ENCODE results near the gene RIPOR2. TPM values are rescaled to one million over a fixed set of nuclear protein-coding genes. Genes with fewer than 3 reads are reported as not detected.

The RIPOR2 gene
- total and polyA plus RNA-seq, 10 of the 15 experiments (the other 5 are each of a cell fraction or from before 2014, with no cell fraction given): 22.2 to 48.2 (median 34.7) TPM

DNA sequence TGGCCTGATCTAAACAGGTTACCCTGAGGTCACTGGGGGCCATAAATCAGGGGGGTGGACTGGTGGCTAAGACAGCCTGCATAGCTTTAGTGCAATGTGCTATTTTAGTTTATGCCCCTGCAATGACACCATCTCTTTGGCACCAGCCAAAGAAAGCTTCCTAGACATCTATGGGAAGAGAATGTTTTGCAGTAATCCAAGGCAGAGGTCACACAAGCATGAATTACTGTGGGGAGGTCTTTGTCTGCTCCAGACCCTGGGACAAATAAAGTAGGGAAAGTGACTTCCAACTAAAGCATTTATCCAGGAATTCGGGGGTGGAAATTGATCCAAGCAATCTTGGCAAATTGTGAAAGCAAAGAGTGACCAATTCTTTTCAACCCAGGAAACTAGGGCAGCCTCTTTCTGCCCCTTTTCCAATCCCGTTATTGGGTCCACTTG lies 5.3 kb downstream of the RIPOR2 start:
- no peak overlapping the region for H3K9ac ChIP-seq (ENCODE audit: control insufficient read depth, insufficient read depth, low read length)
- ChIA-PET SMC1A (ENCODE audit: uncharacterized antibody, unreplicated experiment) (interaction anchor here (1.6 to 14.8 kb wide), 6 partner anchors 11 to 96 kb away, joined by 7 to 201 read pairs (median 16); no protein-coding TSS in a partner anchor), POLR2A (interaction anchor here (1.5 kb wide), 1 partner anchor 21 kb away, joined by 3 read pairs; no protein-coding TSS in a partner anchor), RAD21 (ENCODE audit: unreplicated experiment) (interaction anchor here (1.4 to 10.1 kb wide), 7 partner anchors 7 to 86 kb away, joined by 4 to 123 read pairs (median 17); partner anchors contain the start of gene RIPOR2), CTCF (interaction anchor here (1.1 to 13.0 kb wide), 7 partner anchors 11 to 155 kb away, joined by 3 to 376 read pairs (median 5); no protein-coding TSS in a partner anchor)
- peaks cover 56% of the 10 kb centered on the region for H3K4me1 ChIP-seq (ENCODE audit: control insufficient read depth, insufficient read depth, low read length)
- in situ Hi-C loops (cut with MboI): no loop called here
- no peaks in the 10 kb centered on the region for H3K36me3 ChIP-seq (ENCODE audit: control insufficient read depth in 2 of 2, insufficient read depth in 2 of 2, low read length in 1 of 2)
- peak overlapping the region; percentile 29; the same call in 1 of the 2 replicates for H3K27ac ChIP-seq (ENCODE audit: control insufficient read depth, insufficient read depth)
- FAIRE-seq (no peak), ATAC-seq (no peak), DNase-seq (ENCODE audit: low read depth, low spot score) (no peak)
- 50% methylated on average over 2 of the region's 2 CpGs for WGBS (ENCODE audit: insufficient coverage, insufficient replicate concordance, low lambda C conversion rate, missing lambda C conversion rate)
- H3K9me3 ChIP-seq (replicated peaks; ENCODE audit: control insufficient read depth, insufficient read depth, low read length): no peaks in the 10 kb centered on the region; the same call in 2 of the 3 replicates
- H3K79me2 ChIP-seq (ENCODE audit: control insufficient read depth, insufficient read depth, low read length): peaks cover 69% of the 10 kb centered on the region
- H3K4me3 ChIP-seq: 0 out of 2 replicates have a peak overlapping the region, but pooled peaks have one; percentile 13
- peak overlapping the region; percentile 90 for H3K4me2 ChIP-seq (ENCODE audit: control insufficient read depth, insufficient read depth)
- H2AFZ ChIP-seq (ENCODE audit: control insufficient read depth, low read depth, low read length): no peak overlapping the region
- intact Hi-C loops (cut with micrococcal nuclease; ENCODE audit: unreplicated experiment): loop anchor here (5.0 to 10.0 kb wide), 4 partner anchors 153 to 1094 kb away; a partner anchor contains a TSS
- no peaks in the 10 kb centered on the region for H4K20me1 ChIP-seq (ENCODE audit: control insufficient read depth, insufficient read depth)
- H3K27me3 ChIP-seq (replicated peaks in 1 of 2; ENCODE audit: control insufficient read depth in 2 of 2, insufficient read depth in 2 of 2, low read length in 1 of 2): no peaks in the 10 kb centered on the region
- TF ChIP-seq ZNF24 (IDR thresholded peaks at IDR 0.05): no peak
- TF ChIP-seq RB1 (IDR thresholded peaks at IDR 0.05; ENCODE audit: borderline replicate concordance): no peak
- TF ChIP-seq IRF4 (IDR thresholded peaks at IDR 0.05; ENCODE audit: low read depth, low read length): no peak
- TF ChIP-seq GABPA (IDR thresholded peaks at IDR 0.05; ENCODE audit: low read depth): no peak
- TF ChIP-seq, protein P1, sequence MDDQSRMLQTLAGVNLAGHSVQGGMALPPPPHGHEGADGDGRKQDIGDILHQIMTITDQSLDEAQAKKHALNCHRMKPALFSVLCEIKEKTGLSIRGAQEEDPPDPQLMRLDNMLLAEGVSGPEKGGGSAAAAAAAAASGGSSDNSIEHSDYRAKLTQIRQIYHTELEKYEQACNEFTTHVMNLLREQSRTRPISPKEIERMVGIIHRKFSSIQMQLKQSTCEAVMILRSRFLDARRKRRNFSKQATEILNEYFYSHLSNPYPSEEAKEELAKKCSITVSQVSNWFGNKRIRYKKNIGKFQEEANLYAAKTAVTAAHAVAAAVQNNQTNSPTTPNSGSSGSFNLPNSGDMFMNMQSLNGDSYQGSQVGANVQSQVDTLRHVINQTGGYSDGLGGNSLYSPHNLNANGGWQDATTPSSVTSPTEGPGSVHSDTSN (IDR thresholded peaks at IDR 0.05; ENCODE audit: insufficient replicate concordance, low read depth, low read length): no peak
- no peak for TF ChIP-seq MXI1 (IDR thresholded peaks at IDR 0.05; ENCODE audit: low read depth, low read length)
- TF ChIP-seq TARDBP (IDR thresholded peaks at IDR 0.05; ENCODE audit: borderline replicate concordance): no peak
- no peak for TF ChIP-seq BRCA1 (IDR thresholded peaks at IDR 0.05; ENCODE audit: low read depth, low read length)
- no peak for TF ChIP-seq MYB (IDR thresholded peaks at IDR 0.05; ENCODE audit: borderline replicate concordance, low read depth, low read length)
- TF ChIP-seq, protein P2, sequence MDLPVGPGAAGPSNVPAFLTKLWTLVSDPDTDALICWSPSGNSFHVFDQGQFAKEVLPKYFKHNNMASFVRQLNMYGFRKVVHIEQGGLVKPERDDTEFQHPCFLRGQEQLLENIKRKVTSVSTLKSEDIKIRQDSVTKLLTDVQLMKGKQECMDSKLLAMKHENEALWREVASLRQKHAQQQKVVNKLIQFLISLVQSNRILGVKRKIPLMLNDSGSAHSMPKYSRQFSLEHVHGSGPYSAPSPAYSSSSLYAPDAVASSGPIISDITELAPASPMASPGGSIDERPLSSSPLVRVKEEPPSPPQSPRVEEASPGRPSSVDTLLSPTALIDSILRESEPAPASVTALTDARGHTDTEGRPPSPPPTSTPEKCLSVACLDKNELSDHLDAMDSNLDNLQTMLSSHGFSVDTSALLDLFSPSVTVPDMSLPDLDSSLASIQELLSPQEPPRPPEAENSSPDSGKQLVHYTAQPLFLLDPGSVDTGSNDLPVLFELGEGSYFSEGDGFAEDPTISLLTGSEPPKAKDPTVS (IDR thresholded peaks at IDR 0.05; ENCODE audit: low read depth, low read length): no peak
- TF ChIP-seq SIX5 (IDR thresholded peaks at IDR 0.05; ENCODE audit: low read depth, low read length, severe bottlenecking): no peak
- TF ChIP-seq MYC (IDR thresholded peaks at IDR 0.05; ENCODE audit: insufficient read depth, insufficient read length, insufficient replicate concordance, low read length, severe bottlenecking): no peak
- no peak for TF ChIP-seq RBBP5 (conservative IDR thresholded peaks at IDR 0.05)
- TF ChIP-seq FOS (IDR thresholded peaks at IDR 0.05; ENCODE audit: borderline replicate concordance, extremely low read depth, insufficient read length): no peak
- TF ChIP-seq NKRF (conservative IDR thresholded peaks at IDR 0.05): no peak
- no peak for TF ChIP-seq POLR2A (IDR thresholded peaks at IDR 0.05; ENCODE audit: low read depth, low read length)
- BruUV-seq (replicated peaks): no TSS peak
